AG09319 (cell line): ENCODE measurements around the gene ERC2.
A peak's percentile ranks its signal among the peaks of the same experiment; 100 is the strongest.

Experiments
- DNase-seq: peaks from one replicate; pipeline ENCODE4 v3.0.0-alpha.2; 2010; ENCODE audit warnings: low read depth; ENCODE audit errors: extremely low read depth
- CTCF ChIP-seq: IDR thresholded peaks from 2 replicates; pipeline ENCODE4 v1.5.1; 2011; ENCODE audit warnings: low read depth, mild to moderate bottlenecking, inconsistent platforms, low read length, moderate library complexity

Gene ERC2

GRCh38 chr3:56339671-56340070, 128.6 kb downstream of the ERC2 start:
- no peak for TF ChIP-seq CTCF
- DNase-seq, result no peak

GRCh38 chr3:56339244-56339643, 129.0 kb downstream of the ERC2 start:
- no peak for TF ChIP-seq CTCF
- DNase-seq, result no peak

- no peak for TF ChIP-seq CTCF
- DNase-seq, result no peak
Measured at GRCh38 chr3:56336023-56336422, 132.2 kb downstream of the ERC2 start.

- no peak for TF ChIP-seq CTCF
- DNase-seq, result no peak
Measured at GRCh38 chr3:56324473-56324872, 143.8 kb downstream of the ERC2 start.

- TF ChIP-seq CTCF, result no peak
- DNase-seq, result peak; percentile 10
Measured at GRCh38 chr3:56323986-56324420, 144.3 kb downstream of the ERC2 start.

GRCh38 chr3:56322862-56323261, 145.4 kb downstream of the ERC2 start:
- DNase-seq, result no peak
- no peak for TF ChIP-seq CTCF

GRCh38 chr3:56321892-56322291, 146.4 kb downstream of the ERC2 start:
- no peak for TF ChIP-seq CTCF
- DNase-seq, result no peak

- no peak for DNase-seq
- TF ChIP-seq CTCF, result no peak
Measured at GRCh38 chr3:56321383-56321782, 146.9 kb downstream of the ERC2 start.
